H1 (cell line): ENCODE results near the gene AFF2. TPM values are rescaled to one million over a fixed set of nuclear protein-coding genes. Genes with fewer than 3 reads are reported as not detected.

Experiments
- CTBP2 ChIP-seq: IDR thresholded peaks from 2 replicates; pipeline ENCODE4 v1.7.0; 2011; ENCODE audit warnings: borderline replicate concordance, mild to moderate bottlenecking, moderate library complexity, mixed read lengths, low read length; ENCODE audit not compliant: insufficient read depth, insufficient read length
- polyA plus RNA-seq, 7 experiments: library from polyadenylated mRNA; depleted of rRNA in 3 of 7; stranded (reverse) in 5 of 7; unstranded in 2 of 7; fragments of >200 nt in 5 of 7; fragments of 200-250 nt in 2 of 7; gene quantifications; 1 replicate in 5 of 7; 2 replicates in 1 of 7; 4 replicates in 1 of 7; pipeline versions ENCODE4 v1.2.1 to v1.2.3, GENCODE V29; 2011 to 2013; ENCODE audit warnings: missing spikeins in 2 of 7, mixed read lengths in 2 of 7
- total RNA-seq: library from RNA; stranded (reverse); fragmentation: NEBNext Ultra II Directional; extraction: Animal tissue kit (Norgen Biotek cat#: 25700); gene quantifications from 2 replicates; pipeline ENCODE4 v1.2.1, GENCODE V29; 2021

Gene AFF2
- total and polyA plus RNA-seq, 2 of the 8 experiments (the other 6 are each of a cell fraction or from before 2014, with no cell fraction given): 2.0 to 7.3 TPM

DNA sequence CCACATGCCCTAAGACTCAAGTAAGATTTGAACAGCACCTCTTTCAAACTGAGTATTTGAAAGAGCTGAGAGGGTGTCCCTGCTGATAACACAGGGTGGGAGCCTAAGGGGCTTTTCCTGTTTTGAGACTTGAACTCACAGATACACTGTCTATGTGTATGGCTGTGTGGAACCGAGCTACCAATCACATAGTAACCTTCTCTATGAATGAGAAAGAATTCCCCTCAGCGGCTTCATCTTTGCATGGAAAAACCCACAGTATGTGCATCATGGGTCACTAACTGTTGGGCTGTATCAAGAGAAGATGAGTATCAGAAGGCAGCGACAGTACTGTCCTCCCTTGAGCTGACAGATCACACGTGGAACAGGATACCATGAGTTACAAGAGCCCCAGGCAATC lies 336.3 kb downstream of the AFF2 start (continued):
- TF ChIP-seq CTBP2: no peak
